SK-N-DZ (cell line): ENCODE measurements around the gene CRACR2B.

Experiments
- DNase-seq: peaks from one replicate; pipeline ENCODE4 v3.0.0-alpha.2; 2015; ENCODE audit warnings: low spot score

The CRACR2B gene

GRCh38 chr11:810040-810567, 17.6 kb upstream of the CRACR2B start:
- no peak for DNase-seq

GRCh38 chr11:811446-812245, 16.1 kb upstream of the CRACR2B start:
- DNase-seq = no peak

DNA sequence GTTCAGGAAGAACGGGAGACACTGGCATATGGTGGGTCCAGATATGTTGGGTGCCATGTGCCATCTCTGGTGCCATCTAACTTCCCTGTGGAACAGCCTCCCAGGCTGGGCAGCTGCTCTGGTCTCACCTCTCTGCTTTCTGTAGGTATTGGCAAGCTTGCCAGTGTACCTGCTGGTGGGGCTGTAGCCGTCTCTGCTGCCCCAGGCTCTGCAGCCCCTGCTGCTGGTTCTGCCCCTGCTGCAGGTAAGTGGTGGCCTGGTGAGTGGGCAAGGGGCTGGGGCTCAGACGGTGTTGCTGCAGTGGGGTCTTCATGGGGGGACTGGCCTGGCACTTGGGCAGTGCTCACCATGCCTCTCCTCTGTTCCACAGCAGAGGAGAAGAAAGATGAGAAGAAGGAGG, 15.3 kb upstream of the CRACR2B start:
- DNase-seq = no peak

DNA sequence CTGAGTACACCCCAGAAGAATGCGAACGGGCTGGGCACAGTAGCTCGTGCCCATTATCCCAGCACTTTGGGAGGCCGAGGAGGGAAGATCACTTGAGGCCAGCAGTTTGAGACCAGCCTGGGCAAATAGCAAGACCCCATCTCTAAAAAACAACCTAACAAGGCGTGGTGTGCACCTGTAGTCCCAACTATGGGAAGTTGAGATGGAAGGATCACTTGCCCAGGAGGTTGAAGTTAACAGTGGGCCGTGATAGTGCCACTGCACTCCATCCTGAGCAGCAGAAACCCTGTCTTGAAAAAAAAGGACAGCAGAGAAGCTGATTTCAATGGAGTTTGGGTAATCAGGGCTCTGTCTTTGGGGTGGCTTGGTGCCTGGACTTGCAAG, 14.7 kb upstream of the CRACR2B start:
- no peak for DNase-seq

DNA sequence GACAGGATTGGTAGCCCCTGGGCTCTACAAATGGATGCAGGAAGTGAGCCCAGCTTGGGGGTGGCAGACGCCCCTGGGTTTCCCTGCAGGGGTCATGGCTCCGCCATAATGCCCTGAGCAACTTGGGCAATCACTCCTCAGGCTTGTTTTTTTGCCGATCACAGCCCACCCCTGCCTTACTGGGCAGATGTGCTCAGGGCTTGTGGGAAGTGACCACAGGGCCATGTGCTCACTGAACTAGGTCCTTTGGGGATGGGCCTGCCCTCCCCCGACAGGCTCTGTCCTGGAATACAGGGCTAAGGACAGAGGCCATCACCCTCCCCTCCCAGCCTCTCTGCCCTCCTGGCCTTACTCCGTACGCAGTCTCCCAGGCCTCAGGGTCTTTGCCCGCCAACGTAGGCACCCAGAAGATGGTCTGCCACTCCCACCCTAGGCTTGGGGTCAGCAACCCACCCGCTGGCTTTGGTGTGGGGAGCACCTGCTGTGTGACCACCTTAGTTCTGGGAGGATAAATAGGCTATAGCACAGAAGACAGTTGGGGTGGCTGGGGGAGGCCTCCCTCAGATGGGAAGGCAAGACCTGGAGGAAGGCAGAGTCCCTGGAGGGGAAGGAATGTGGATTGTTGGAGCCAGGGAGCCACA, 14.1 kb upstream of the CRACR2B start:
- DNase-seq = no peak

DNA sequence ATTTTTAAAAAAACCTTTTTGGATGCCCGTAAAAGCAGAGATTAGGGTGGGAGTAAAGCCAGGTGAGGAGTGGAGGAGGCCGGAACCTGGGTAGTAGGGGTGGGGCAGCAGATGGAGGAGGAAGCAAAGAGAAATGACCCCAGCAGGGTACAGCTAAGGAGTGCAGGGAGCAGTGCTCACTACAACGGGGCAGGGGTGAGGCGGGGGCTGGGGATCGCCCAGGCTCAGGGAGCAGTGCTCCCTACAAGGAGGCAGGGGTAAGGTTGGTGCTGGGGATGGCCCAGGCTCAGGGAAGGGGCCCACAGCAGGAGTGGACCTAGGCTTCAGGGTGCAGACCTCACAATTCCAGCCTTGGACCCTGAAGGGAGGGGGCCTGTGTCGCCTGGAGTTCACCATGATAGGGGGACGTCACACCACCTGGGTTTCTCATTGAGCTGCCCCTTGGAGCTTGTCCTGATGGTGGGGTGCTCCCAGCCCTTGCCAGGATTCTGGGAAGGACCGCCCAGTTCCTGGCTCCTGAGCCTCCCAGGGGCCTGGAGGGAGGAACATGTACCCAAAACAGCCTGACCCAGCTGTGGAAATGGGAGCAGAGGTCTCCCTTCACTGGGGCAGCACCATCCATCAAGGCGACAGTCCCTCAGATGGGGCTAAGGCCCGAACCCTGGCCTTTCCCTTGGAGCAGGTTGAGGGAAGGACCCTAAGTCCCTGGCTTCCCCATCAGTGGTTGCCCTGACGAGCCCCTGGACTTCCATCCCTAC, 11.9 kb upstream of the CRACR2B start:
- no peak for DNase-seq

- DNase-seq = no peak
Observed at GRCh38 chr11:816433-816779, 11.3 kb upstream of the CRACR2B start.

GRCh38 chr11:818396-819128, 9.2 kb upstream of the CRACR2B start, which contains the start of gene PNPLA2:
TSS of gene PNPLA2 (plus strand) at chr11:818914. CDS start at chr11:819719, 805 bp downstream.
- DNase-seq = no peak

DNA sequence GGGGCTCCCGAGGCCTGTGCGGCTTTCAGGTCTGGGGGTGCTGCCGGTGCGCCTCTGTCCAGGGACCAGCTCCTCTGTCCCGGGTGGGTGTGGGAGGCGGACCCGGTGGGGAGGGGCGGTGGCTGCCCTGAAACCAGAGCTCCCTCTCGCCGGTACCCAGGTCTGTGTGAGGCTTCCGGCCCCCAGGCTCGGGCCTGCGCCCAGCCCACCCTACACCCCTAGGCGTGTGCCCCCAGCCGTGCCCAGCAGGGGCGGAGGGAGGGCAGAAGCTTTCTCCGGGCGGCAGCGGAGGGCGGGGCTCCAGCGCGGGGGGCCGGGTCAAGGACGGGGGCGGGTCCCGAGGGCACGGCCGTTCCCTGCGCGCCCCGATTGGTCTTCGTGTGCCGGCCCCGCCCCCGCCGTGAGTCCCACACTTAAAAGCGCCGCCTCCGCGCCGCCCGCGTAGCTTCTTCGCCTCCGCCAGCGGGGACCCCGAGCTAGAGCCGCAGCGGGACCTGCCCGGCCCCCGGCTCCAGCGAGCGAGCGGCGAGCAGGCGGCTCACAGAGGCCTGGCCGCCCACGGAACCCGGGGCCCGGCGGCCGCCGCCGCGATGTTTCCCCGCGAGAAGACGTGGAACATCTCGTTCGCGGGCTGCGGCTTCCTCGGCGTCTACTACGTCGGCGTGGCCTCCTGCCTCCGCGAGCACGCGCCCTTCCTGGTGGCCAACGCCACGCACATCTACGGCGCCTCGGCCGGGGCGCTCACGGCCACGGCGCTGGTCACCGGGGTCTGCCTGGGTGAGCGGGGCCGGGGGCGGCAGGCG, 8.4 kb upstream of the CRACR2B start:
- DNase-seq = peak; percentile 84

DNA sequence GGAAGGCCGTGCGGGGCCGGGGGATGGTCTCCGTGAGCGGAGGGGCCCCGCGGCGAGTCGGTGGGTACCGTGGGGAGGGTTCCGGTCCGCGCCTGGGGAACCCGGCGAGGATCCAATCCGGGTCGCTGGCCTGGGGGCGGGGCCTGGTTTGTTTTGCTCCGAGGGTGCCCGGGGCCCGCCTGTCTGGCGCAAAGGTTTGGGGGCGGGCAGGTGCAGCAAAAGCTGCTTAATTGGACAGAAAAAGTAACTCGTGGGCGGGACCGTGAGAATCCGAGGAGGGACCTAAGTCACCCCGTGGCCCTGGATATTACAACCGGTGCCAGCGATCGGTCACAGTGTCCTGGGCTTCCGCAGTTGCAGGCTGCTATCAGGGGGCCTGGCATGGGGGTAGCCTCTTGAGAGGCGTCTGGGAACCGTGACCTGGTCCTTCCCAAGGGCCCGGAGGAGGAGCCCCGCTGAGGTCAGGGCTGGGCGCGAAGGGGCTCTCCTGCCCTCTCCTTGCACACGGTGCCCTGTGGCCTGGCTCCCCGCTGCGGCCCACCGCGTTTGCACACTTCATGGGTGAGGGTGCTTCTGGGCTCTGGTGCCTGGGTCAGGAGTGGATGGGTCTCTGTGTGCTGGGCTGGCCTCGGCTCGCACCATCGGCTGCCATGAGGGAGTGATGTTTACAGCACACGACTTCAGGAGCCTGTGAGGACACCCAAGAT, 7.6 kb upstream of the CRACR2B start:
- DNase-seq = peak; percentile 84

- no peak for DNase-seq
Observed at GRCh38 chr11:820655-821511, 6.8 kb upstream of the CRACR2B start.

- DNase-seq = no peak
Observed at GRCh38 chr11:821512-822371, 6.0 kb upstream of the CRACR2B start.

DNA sequence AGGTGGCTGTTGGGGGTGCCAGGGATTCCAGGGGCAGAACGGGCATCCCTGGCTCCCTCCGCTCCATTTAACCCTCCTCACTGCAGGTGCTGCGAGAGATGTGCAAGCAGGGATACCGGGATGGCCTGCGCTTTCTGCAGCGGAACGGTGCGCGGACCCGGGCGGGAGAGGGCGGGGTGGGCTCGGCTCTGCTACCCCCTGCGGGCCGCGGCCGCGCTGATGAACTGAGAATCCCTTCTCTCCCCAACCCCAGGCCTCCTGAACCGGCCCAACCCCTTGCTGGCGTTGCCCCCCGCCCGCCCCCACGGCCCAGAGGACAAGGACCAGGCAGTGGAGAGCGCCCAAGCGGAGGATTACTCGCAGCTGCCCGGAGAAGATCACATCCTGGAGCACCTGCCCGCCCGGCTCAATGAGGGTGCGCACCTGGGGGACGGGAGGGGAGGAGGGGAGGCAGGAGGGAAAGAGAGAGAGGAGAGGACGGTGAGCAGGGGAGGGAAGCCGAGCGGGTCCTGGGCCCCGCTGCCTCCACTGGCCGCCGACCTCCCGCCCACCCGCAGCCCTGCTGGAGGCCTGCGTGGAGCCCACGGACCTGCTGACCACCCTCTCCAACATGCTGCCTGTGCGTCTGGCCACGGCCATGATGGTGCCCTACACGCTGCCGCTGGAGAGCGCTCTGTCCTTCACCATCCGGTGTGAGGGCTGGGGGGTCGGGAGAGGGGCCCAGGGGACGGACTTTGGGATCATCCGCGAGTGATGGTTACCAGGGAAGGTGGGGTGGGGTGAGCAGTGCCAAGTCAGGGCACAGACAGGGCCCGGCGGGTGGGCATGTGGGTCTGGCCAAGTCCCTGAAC, 4.1 kb upstream of the CRACR2B start:
- DNase-seq = no peak

- DNase-seq = no peak
Observed at GRCh38 chr11:824292-824880, 3.3 kb upstream of the CRACR2B start.

DNA sequence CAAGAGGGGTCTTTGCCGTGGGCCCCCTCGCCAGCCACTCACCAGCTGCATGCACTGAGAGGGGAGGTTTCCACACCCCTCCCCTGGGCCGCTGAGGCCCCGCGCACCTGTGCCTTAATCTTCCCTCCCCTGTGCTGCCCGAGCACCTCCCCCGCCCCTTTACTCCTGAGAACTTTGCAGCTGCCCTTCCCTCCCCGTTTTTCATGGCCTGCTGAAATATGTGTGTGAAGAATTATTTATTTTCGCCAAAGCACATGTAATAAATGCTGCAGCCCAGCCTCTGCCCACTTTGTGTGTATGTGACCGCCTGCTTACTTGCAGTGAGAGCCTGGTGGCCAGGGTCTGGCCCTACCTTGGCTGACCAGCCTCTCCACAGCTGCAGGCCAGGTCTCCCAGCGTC, 2.8 kb upstream of the CRACR2B start:
- DNase-seq = no peak

DNA sequence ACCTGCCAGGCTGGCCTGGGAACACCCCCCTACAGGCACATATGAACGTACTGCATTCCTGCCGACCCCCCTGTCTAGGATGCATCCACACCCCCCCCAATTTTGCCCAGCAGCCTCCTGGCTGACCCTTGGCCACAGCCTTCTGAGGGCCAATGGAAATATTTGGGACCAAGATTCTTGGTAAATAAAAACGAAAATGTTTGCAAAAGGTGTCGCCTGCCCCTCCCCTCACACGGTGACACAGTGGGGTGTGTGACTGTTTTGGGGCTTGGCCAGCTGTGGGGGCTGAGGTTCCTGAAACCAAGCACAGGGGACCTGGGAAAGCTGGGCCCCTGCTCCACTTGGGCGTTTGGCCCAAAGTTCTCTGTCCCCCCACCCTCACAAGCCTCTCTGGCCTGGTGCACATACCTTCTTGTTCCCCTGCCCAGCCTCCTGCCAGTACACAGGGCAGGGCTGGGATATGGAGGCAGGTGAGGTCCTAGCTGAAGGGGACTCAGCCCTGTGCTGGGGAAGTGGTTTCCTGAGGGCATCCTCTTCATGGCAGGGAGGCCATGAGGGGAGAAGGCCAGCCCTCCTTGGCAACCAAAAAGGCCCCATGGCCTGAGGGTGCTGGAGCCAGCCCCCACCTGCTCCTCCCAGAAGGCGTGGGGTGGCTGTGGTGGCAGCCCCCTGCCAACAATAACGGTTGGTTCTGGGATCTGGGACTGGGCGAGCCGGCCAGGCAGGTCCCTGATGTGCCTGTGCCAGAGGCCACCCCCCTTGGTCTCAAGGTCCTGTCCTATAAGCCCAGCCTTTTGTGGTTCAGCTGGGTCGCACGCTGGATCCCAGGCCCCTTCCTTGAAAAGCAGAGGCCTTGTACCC, 2.1 kb upstream of the CRACR2B start:
- DNase-seq = no peak
